ENCODE results near the gene DIAPH2.

The DIAPH2 gene

GRCh38 chrX:97446298-97446882, 761.7 kb downstream of the DIAPH2 start:
- no peaks in the 10 kb centered on the region for H4K20me1 ChIP-seq (ENCODE audit: insufficient read depth, low read length, poor library complexity, severe bottlenecking)
- H3K4me1 ChIP-seq (ENCODE audit: insufficient read depth, low read length, poor library complexity, severe bottlenecking), result no peaks in the 10 kb centered on the region
- no peak overlapping the region for H3K4me2 ChIP-seq (ENCODE audit: low read depth, low read length, poor library complexity, severe bottlenecking)
- H3K9me2 ChIP-seq (replicated peaks; ENCODE audit: low read depth, low read length), result no peaks in the 10 kb centered on the region
- no peaks in the 10 kb centered on the region for H3F3A ChIP-seq (ENCODE audit: low read depth)
- H3K9me3 ChIP-seq (ENCODE audit: insufficient read depth, low read depth, low read length), result no peaks in the 10 kb centered on the region
- peak; percentile 39; the same call in 1 of the 2 replicates for TF ChIP-seq CTCF (conservative IDR thresholded peaks at IDR 0.05; ENCODE audit: low read length)
- no peak for TF ChIP-seq EZH2phosphoT487 (IDR thresholded peaks at IDR 0.05; ENCODE audit: borderline replicate concordance)
- H3K36me3 ChIP-seq (ENCODE audit: insufficient read depth, low read length), result no peaks in the 10 kb centered on the region
- H3K4me3 ChIP-seq (ENCODE audit: low read length, poor library complexity, severe bottlenecking), result no peak overlapping the region
- no peaks in the 10 kb centered on the region for H3K27me3 ChIP-seq (ENCODE audit: insufficient read depth, low read length, poor library complexity, severe bottlenecking)
- H3K9ac ChIP-seq (ENCODE audit: low read depth, low read length, poor library complexity, severe bottlenecking), result no peak overlapping the region
- H2AFZ ChIP-seq (ENCODE audit: low read length), result no peak overlapping the region
- H3K79me2 ChIP-seq (ENCODE audit: insufficient read depth, low read length), result no peaks in the 10 kb centered on the region

GRCh38 chrX:97447306-97447705, 762.7 kb downstream of the DIAPH2 start:
- H3F3A ChIP-seq (ENCODE audit: low read depth), result no peaks in the 10 kb centered on the region
- H3K79me2 ChIP-seq (ENCODE audit: insufficient read depth, low read length), result no peaks in the 10 kb centered on the region
- H3K36me3 ChIP-seq (ENCODE audit: insufficient read depth, low read length), result no peaks in the 10 kb centered on the region
- H3K27me3 ChIP-seq (ENCODE audit: insufficient read depth, low read length, poor library complexity, severe bottlenecking), result no peaks in the 10 kb centered on the region
- H4K20me1 ChIP-seq (ENCODE audit: insufficient read depth, low read length, poor library complexity, severe bottlenecking), result no peaks in the 10 kb centered on the region
- no peaks in the 10 kb centered on the region for H3K9me2 ChIP-seq (replicated peaks; ENCODE audit: low read depth, low read length)
- H3K4me2 ChIP-seq (ENCODE audit: low read depth, low read length, poor library complexity, severe bottlenecking), result no peak overlapping the region
- no peak overlapping the region for H2AFZ ChIP-seq (ENCODE audit: low read length)
- H3K9me3 ChIP-seq (ENCODE audit: insufficient read depth, low read depth, low read length), result no peaks in the 10 kb centered on the region
- H3K4me1 ChIP-seq (ENCODE audit: insufficient read depth, low read length, poor library complexity, severe bottlenecking), result no peaks in the 10 kb centered on the region
- no peak overlapping the region for H3K9ac ChIP-seq (ENCODE audit: low read depth, low read length, poor library complexity, severe bottlenecking)
- no peak overlapping the region for H3K4me3 ChIP-seq (ENCODE audit: low read length, poor library complexity, severe bottlenecking)
- TF ChIP-seq EZH2phosphoT487 (IDR thresholded peaks at IDR 0.05; ENCODE audit: borderline replicate concordance), result no peak
- TF ChIP-seq CTCF (conservative IDR thresholded peaks at IDR 0.05; ENCODE audit: low read length), result no peak

- Histone ChIP-seq H3K4me3 (ENCODE audit: low read length, poor library complexity, severe bottlenecking) (no peak overlapping the region), H3K9me2 (replicated peaks; ENCODE audit: low read depth, low read length) (no peaks in the 10 kb centered on the region), H3K36me3 (ENCODE audit: insufficient read depth, low read length) (no peaks in the 10 kb centered on the region), H3K4me1 (ENCODE audit: insufficient read depth, low read length, poor library complexity, severe bottlenecking) (no peaks in the 10 kb centered on the region), H2AFZ (ENCODE audit: low read length) (no peak overlapping the region), H4K20me1 (ENCODE audit: insufficient read depth, low read length, poor library complexity, severe bottlenecking) (no peaks in the 10 kb centered on the region), H3F3A (ENCODE audit: low read depth) (no peaks in the 10 kb centered on the region), H3K4me2 (ENCODE audit: low read depth, low read length, poor library complexity, severe bottlenecking) (no peak overlapping the region), H3K9ac (ENCODE audit: low read depth, low read length, poor library complexity, severe bottlenecking) (no peak overlapping the region), H3K79me2 (ENCODE audit: insufficient read depth, low read length) (no peaks in the 10 kb centered on the region), H3K27me3 (ENCODE audit: insufficient read depth, low read length, poor library complexity, severe bottlenecking) (no peaks in the 10 kb centered on the region), H3K9me3 (ENCODE audit: insufficient read depth, low read depth, low read length) (no peaks in the 10 kb centered on the region)
- TF ChIP-seq EZH2phosphoT487 (IDR thresholded peaks at IDR 0.05; ENCODE audit: borderline replicate concordance) (no peak), CTCF (conservative IDR thresholded peaks at IDR 0.05; ENCODE audit: low read length) (no peak)
Measured at GRCh38 chrX:97452283-97452682, 767.6 kb downstream of the DIAPH2 start.
